Effector memory CD8-positive, alpha-beta T cell (primary cell): ENCODE results near the gene CRELD2.

ENCODE experiments used
- ATAC-seq: fragments of 150-1000 bp; cut with Tn5 transposase; replicated peaks from 2 replicates; pipeline ENCODE4 v1.10.0; 2021; ENCODE audit warnings: mild to moderate bottlenecking, moderate library complexity
- DNase-seq, 3 experiments: peaks; one replicate each; pipeline ENCODE4 v3.0.0; 2021
- H3K27ac Mint-ChIP-seq, 2 donors: one replicate each; pipeline ENCODE4 v1.8.0; 2022; ENCODE audit warnings: mild to moderate bottlenecking in 2 of 2, mixed read lengths in 2 of 2, moderate library complexity in 2 of 2
- H3K27me3 Mint-ChIP-seq, 2 donors: one replicate each; pipeline ENCODE4 v1.8.0; 2022; ENCODE audit warnings: mixed read lengths in 2 of 2
- H3K36me3 Mint-ChIP-seq: one replicate; pipeline ENCODE4 v1.8.0; 2022; ENCODE audit warnings: mild to moderate bottlenecking, moderate library complexity, mixed read lengths; ENCODE audit not compliant: insufficient read depth
- H3K4me1 Mint-ChIP-seq, 2 donors: one replicate each; pipeline ENCODE4 v1.8.0; 2022; ENCODE audit warnings: low read depth in 2 of 2, mixed read lengths in 2 of 2
- H3K4me3 Mint-ChIP-seq, 2 donors: one replicate each; pipeline ENCODE4 v1.8.0; 2022; ENCODE audit warnings: mild to moderate bottlenecking in 2 of 2, mixed read lengths in 2 of 2, moderate library complexity in 2 of 2
- H3K9me3 Mint-ChIP-seq, 2 donors: one replicate each; pipeline ENCODE4 v1.8.0; 2022; ENCODE audit warnings: mixed read lengths in 2 of 2

The CRELD2 gene

DNA sequence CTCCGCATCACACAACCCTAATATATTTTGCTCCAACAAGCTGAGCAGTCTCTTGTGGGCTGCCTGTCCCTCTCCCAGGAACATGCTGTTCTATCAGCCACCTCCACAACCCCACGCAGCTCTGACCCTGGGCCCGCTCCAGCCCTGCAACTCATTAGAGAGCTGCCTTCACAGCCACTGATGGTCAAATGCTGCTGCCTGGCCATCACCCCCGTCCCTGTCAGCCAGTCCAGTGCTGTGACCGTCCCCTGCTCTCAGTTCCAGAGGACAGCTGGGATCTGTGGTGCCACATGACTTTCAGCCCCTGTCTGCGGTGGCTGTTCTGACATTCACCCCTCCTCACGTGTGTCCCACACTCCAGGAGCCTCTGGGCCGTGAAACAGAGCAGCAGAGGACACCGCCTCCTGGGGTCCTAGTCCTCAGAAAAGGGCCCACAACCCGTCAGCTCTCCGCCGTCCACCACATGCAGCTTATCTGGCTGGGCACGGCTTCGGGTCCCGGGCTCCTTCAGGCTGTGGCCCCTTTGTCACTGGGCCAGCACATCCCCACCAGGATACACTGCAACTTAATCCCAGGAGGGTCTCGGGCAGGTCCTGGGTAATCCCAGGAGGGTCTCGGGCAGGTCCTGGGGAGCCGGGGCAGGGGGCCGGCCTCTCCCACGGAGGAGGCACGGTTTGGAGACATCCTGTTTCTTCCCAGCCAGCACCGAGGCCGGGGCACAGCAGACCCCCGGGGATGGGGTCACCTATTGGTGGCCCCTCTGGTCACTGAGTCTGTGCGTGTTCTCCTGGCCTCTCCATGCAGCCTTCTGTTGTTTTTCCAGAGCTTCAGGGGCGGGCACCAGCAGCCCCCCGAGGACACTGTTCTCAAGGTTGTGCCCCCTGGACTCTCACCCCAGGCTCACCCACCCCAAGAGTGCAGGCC is 15.1 kb downstream of the CRELD2 start:
- peak overlapping the region in 1 of 2 donors; percentile 54 for H3K4me3 Mint-ChIP-seq
- no peaks in the 10 kb centered on the region for H3K27me3 Mint-ChIP-seq
- H3K4me1 Mint-ChIP-seq, result peaks cover 12 to 19% of the 10 kb centered on the region in 2 donors
- DNase-seq (no peak), ATAC-seq (no peak)
- no peaks in the 10 kb centered on the region for H3K9me3 Mint-ChIP-seq
- H3K36me3 Mint-ChIP-seq, result peaks cover 7% of the 10 kb centered on the region
- H3K27ac Mint-ChIP-seq, result peak overlapping the region; percentile 70 to 90

DNA sequence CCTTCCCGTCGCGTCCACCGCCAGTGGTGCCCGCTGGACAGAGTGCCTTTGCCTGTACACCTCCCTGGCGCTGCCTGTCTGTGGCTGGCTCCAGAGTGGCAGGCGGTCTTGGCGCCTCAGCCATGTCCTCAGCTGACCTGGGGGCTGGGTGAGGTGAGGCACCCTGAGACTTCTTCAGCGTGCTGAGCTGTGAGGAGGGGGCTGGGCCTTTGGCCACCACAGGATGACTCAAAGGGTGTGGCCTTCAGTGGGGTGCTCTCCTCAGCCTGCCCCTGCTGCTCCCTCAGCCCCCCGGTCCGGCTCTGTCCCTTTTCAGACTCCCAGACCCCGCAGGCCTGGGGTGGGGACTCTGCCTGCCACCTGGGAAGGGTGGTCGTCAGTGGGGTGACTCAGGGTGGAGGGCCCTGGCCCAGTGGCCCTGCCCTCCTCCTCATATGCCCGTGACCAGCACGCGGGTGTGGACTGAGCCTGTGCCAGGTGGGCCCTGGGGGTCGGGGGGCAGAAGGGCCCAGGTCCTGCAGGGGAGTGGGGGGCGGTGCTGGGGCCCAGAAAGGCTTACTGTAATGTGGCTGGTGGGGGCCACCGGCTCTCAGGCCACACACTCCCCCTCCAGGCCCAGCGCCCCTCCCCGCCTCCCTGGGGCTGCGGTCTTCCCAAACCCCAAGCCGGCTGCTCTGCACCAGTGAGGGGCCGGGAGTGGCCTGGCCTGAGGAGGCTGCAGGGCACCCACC is 15.9 kb downstream of the CRELD2 start:
- peaks cover 7% of the 10 kb centered on the region for H3K36me3 Mint-ChIP-seq
- peak overlapping the region; percentile 47 to 54 for H3K4me3 Mint-ChIP-seq
- ATAC-seq, result peak; percentile 3
- H3K27me3 Mint-ChIP-seq, result no peaks in the 10 kb centered on the region
- no peaks in the 10 kb centered on the region for H3K9me3 Mint-ChIP-seq
- DNase-seq, result peak in 1 of 3 experiments; percentile 39
- H3K27ac Mint-ChIP-seq, result peak overlapping the region; percentile 41 to 70
- peaks cover 12 to 19% of the 10 kb centered on the region in 2 donors for H3K4me1 Mint-ChIP-seq

DNA sequence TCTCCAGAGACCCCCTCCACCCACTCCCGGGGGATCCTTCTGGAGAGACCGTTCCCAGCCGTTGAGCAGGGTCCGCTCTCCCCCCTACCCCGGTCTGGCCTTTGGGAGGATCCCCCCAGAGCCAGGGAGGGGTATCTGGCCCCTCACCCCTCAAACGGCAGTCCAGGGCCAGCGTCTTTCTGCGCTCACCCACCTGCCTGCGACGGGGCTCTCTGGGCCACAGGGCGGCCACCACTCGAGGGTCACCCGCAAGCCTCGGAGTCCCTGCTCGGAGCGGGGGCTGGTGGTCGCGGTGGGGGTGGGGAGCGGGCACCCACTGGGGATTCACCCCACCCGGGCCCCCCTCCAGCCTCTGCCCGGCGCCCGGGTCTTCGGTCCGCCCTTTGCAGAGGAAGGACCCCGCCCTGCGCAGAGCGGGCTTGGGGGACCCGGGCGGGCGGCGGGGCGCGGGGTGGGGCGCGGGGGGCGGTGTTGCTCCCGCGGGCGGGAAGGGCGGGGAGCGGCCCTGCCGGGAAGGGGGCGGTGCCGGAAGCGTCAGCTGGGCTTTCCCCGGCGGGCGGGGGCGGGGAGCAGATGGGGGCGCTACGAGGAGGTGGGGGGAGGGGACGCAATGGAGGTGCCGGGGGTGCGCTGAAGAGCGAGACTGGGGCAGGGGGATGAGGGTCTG is 16.6 kb downstream of the CRELD2 start:
- Mint-ChIP-seq H3K27ac (peak overlapping the region in 1 of 2 donors; percentile 41), H3K27me3 (no peaks in the 10 kb centered on the region), H3K4me3 (peak overlapping the region; percentile 47 to 54), H3K4me1 (peaks cover 12 to 20% of the 10 kb centered on the region in 2 donors), H3K9me3 (no peaks in the 10 kb centered on the region), H3K36me3 (peaks cover 7% of the 10 kb centered on the region)
- DNase-seq (peak; percentile 62 to 69 (median 66)), ATAC-seq (peak; percentile 22)

DNA sequence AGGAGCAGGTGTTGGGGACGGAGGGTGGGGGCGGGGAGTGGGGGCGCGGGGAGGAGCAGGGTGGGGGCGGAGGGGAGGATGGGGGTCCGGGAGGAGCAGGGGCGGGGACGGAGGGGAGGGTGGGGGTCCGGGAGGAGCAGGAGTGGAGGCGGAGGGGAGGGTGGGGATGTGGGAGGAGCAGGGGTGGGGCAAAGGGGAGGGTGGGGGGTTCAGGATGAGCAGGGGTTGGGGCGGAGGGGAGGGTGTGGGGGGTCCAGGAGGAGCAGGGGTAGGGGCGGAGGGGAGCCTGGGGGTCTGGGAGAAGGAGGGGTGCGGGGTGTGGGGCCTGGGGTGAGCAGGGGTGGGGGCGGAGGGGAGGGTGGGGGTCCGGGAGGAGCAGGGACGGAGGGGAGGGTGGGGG is 17.1 kb downstream of the CRELD2 start:
- Mint-ChIP-seq H3K36me3 (peaks cover 7% of the 10 kb centered on the region), H3K27me3 (no peaks in the 10 kb centered on the region), H3K9me3 (no peaks in the 10 kb centered on the region), H3K4me1 (peaks cover 12 to 20% of the 10 kb centered on the region in 2 donors), H3K4me3 (peak overlapping the region; percentile 73 to 74), H3K27ac (peak overlapping the region; percentile 87)
- no peak for DNase-seq
- ATAC-seq, result no peak

DNA sequence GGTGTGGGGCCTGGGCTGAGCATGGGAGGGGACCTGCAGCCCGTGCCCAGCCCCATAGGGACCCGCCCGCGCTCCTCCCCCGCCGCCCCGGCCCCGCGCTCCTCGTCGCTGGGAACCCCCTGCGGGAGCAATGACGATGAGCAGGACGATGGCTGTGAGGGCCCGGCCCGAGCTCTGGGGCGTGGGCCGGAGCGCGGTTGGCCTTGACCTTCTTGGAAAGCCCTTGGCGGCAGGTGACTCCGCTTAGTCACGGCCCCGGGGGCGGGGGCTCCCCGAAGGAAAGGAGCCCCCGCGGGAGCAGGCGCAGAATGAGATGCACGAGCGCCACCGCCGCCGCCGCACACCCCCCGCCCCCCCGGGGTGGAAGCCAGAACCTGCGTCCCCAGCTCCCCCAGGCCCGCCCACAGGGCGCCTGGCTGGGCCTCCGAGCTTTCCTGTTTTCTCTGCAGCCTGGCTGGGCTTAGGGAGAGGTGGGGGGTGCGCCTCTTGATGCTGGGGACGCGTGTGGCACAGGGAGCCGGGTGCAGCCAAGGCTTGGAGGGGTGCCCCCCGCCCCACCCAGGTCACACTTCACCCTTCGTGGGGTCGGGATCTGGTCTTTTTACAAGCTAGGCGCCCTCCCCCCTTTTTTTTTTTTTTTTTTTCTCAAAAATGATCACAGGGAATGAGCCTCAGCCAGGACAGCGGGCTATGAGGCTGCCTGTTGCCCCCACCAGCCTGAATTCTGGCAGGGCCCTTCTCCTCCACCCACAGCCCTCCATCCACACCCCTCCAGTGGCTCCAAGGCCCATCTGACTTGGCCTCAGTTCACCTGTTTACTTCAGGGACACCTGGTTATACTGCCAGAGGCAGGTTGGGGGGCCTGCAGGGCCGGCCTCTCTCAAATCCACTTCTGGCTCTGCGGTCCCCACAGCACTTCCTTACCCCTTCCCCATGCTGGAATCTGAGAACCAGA is 17.9 kb downstream of the CRELD2 start:
- H3K27ac Mint-ChIP-seq, result peak overlapping the region; percentile 87
- DNase-seq (peak; percentile 84 to 86 (median 86)), ATAC-seq (peak; percentile 82)
- H3K4me3 Mint-ChIP-seq, result peak overlapping the region; percentile 73 to 74
- no peaks in the 10 kb centered on the region for H3K27me3 Mint-ChIP-seq
- H3K4me1 Mint-ChIP-seq, result peaks cover 8 to 17% of the 10 kb centered on the region in 2 donors
- no peaks in the 10 kb centered on the region for H3K9me3 Mint-ChIP-seq
- peaks cover 7% of the 10 kb centered on the region for H3K36me3 Mint-ChIP-seq

DNA sequence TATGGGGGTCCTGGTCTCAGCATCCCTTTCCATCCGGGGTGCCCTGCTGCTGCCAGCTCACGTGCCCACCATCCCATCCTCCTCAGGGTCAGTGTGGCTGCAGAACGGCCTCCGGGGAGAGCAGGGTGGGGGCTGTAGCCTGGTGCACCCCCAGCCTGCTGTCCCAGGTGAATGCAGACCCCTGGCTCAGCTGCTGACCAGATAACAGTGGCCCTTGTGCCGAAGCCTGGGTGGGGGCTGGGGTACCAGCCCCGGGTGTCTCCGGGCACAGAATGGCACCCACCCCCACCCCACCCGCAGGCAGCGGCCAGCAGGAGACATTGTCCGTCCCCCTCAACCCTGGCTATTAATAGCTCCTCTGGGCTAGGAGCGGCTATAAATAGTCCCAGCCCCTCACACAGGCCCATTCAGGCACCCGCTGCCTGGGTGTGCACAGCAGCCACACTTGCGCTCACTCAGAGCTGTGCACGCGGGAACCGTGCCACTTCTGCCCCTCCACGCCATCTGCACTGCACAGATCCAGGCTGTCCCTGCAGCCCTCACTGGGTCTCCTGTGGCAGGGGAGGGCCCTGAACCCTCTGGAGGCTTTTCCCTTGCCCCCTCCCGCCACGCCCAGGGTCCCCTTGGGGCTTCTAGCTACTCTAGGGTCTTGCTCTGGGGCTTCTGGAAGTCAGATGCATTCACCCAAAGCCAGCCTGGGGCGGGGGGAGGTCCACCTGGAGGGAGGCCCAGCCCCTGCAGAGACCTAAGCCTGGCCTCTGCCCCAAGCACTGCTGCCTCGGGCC is 18.7 kb downstream of the CRELD2 start:
- DNase-seq, result no peak
- Mint-ChIP-seq H3K4me3 (peak overlapping the region; percentile 73 to 74), H3K27ac (peak overlapping the region; percentile 87), H3K4me1 (peaks cover 8 to 17% of the 10 kb centered on the region in 2 donors), H3K9me3 (no peaks in the 10 kb centered on the region), H3K36me3 (peaks cover 7% of the 10 kb centered on the region), H3K27me3 (no peaks in the 10 kb centered on the region)
- no peak for ATAC-seq

DNA sequence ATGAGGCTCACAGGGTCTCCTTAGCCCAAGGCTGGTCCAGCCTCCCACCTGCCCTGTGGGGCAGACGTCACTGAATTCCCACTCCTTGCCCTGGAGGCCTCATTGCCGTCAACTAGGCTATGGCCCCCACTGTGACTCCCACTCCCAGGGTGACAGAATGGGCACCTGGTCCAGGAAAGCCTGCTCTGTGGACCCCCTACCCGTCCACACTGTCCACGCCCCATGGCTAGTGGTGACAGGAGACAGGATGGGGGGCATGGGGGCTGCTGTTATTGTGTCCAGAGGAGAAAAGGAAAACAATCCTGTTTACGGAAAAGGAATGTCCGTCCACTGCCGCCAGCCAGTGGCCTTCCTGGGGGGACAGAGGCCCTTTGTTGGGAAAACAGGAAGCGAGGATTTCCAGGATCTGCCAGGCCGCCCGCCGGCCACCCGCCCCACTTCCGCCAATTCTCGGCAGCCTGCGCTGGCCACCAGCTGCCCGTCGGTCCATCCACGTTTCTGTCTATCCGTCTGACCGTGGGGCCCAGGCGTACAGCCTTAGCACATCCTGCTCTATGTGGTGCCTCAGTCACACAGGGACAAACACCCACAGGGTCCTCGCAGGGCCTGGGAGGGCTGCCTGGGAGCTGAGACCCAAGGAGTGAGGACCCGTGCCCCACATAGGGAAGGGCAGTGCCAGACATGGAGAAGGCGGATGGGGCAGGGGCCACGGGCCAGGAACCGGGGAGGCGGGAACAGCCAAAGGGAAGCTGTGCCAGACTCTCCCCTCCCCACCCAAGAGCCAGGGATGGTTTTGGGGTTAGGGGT is 19.5 kb downstream of the CRELD2 start:
- H3K27me3 Mint-ChIP-seq, result no peaks in the 10 kb centered on the region
- H3K27ac Mint-ChIP-seq, result peak overlapping the region; percentile 10 to 87
- no peaks in the 10 kb centered on the region for H3K9me3 Mint-ChIP-seq
- peaks cover 6% of the 10 kb centered on the region for H3K36me3 Mint-ChIP-seq
- DNase-seq (no peak), ATAC-seq (no peak)
- peak overlapping the region in 1 of 2 donors; percentile 58 for H3K4me3 Mint-ChIP-seq
- peaks cover 5 to 17% of the 10 kb centered on the region in 2 donors for H3K4me1 Mint-ChIP-seq

DNA sequence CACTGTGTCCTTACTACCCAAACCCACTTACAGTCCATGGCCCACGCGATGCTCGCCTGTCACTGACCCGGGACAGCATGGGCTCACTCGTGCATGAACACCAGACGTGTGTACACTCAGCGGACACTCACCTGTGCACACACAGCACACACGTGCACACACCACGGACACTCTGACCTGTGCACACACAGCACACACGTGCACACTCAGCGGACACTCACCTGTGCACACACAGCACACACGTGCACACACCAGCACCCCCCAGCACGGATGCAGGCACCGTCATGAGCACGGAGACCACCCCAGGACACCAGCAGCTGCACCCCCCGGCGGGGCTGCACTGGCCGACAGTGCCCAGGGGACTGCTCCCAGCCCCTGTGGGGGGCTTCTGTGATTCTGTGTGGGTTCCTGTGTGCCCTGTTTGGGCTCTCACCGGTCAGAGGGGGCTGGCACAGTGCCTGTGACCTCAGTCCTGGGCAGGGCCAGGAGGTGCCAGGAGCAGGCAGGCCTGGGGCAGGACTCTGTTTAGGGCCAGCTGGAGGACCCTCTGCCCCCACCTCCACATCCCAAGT is 20.2 kb downstream of the CRELD2 start:
- no peaks in the 10 kb centered on the region for H3K9me3 Mint-ChIP-seq
- H3K27ac Mint-ChIP-seq, result peak overlapping the region in 1 of 2 donors; percentile 10

DNA sequence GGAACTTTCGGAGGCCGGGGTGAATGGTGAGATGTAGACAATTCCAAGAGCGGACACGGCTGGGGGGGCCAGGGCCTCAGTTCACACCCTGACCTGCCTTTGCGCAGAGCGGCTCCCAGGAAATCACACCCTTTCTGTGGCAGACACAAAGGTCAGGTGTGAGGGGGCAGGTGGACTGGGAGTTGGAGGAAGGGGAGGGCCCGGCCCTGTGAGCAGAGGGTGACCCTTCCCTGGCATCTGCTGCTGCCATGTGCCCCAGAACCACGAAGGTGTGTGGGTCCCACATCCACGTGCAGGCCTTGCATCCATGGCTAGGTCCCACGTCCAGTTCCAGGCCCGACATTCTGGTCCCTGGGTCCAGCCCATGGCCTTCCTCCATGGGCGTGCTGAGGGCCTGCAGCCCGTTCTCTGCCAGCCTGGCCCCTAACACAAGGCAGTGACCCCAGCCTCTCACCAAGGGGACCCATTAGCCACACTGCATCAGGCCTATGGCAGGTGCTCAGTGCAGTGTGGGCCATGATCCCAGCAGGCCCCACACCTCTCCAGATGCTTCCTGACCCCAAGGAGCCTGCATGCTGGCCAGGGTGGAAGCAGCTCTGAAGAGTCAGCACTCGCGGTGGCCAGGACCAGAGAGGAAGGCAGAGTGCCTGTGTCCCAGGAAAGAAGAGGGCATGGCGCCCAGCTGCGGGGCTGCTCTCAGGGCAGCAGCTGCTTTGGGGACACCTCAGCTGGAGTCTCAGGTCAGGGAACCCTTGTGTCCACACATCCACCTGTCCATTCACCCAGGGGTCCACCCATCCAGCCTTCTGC is 23.3 kb downstream of the CRELD2 start:
- no peaks in the 10 kb centered on the region for H3K27me3 Mint-ChIP-seq
- no peak for ATAC-seq
- H3K4me3 Mint-ChIP-seq, result no peak overlapping the region
- H3K27ac Mint-ChIP-seq, result no peak overlapping the region
- peaks cover 4% of the 10 kb centered on the region for H3K36me3 Mint-ChIP-seq
- no peaks in the 10 kb centered on the region for H3K9me3 Mint-ChIP-seq
- peaks cover 5 to 15% of the 10 kb centered on the region in 2 donors for H3K4me1 Mint-ChIP-seq
- DNase-seq, result no peak

More for the DNA sequence above, 20.2 kb downstream of the CRELD2 start:
- H3K4me1 Mint-ChIP-seq, result peaks cover 0 to 12% of the 10 kb centered on the region in 2 donors
- H3K4me3 Mint-ChIP-seq, result no peak overlapping the region
- no peaks in the 10 kb centered on the region for H3K27me3 Mint-ChIP-seq
- ATAC-seq (no peak), DNase-seq (no peak)
- peaks cover 2% of the 10 kb centered on the region for H3K36me3 Mint-ChIP-seq

DNA sequence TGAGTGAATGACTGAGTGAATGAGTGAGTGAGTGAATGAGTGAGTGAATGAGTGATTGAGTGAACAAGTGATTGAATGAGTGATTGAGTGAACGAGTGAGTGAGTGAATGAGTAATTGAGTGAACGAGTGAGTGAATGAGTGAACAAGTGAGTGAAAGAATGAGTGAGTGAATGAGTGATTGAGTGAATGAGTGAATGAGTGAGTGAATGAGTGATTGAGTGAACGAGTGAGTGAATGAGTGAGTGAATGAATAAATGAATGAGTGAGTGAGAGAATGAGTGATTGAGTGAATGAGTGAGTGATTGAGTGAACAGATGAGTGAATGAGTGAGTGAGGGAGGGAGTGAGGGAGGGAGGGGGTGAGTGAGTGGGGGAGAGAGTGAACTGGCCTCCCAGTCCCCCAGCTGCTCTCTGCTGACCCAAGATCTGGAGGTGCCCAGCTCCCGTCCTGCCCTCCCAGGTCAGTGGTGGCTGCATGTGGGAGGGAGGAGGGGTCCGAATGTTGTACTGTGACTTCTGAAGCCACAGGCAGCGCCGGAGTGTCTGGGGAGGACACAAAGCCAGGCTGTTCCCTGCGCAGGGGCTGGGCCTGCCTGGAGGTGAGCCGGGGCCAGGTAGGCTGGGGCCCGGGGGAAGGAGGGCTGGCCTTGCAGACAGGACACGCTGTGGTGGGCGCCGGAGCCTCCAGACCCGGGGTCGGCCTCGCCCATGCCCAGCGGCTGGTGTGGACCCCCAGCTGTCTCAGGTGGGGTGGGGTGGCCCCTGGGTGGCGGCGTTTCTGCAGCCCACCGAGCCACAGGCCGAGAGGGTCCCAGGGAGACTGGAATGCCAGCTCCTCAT is 24.4 kb downstream of the CRELD2 start:
- H3K4me1 Mint-ChIP-seq, result peaks cover 5 to 13% of the 10 kb centered on the region in 2 donors
- no peaks in the 10 kb centered on the region for H3K27me3 Mint-ChIP-seq
- no peak for DNase-seq
- no peak for ATAC-seq
- no peaks in the 10 kb centered on the region for H3K9me3 Mint-ChIP-seq
- H3K27ac Mint-ChIP-seq, result no peak overlapping the region
- peaks cover 4% of the 10 kb centered on the region for H3K36me3 Mint-ChIP-seq
- H3K4me3 Mint-ChIP-seq, result no peak overlapping the region
